Activated CD4-positive, alpha-beta T cell treated with anti-CD3 and anti-CD28 coated beads for 4 hours (primary cell): Measurements from ENCODE around the gene ERAL1.
"Not testable (repeated sequence)": the region's sequence is repeated elsewhere in the genome, so short reads cannot be mapped to it uniquely, and the experiment has no call there.

Experiments used
- DNase-seq, 2 donors: peaks; one replicate each; pipeline ENCODE4 v3.0.0-alpha.2; 2020

The ERAL1 gene

GRCh38 chr17:28879886-28880571, 25.2 kb downstream of the ERAL1 start:
- DNase-seq: no peak

- DNase-seq: no peak
These were observed 25.7 kb downstream of the ERAL1 start for GRCh38 chr17:28880572-28880945.

GRCh38 chr17:28881533-28882056, 26.8 kb downstream of the ERAL1 start:
- DNase-seq: no peak

GRCh38 chr17:28882154-28882895, 27.5 kb downstream of the ERAL1 start:
- no peak for DNase-seq

GRCh38 chr17:28883967-28884702, 29.3 kb downstream of the ERAL1 start:
- DNase-seq: no peak

- DNase-seq: no peak
These were observed 30.5 kb downstream of the ERAL1 start for GRCh38 chr17:28885363-28885762.

- no peak for DNase-seq
These were observed 31.1 kb downstream of the ERAL1 start for GRCh38 chr17:28885951-28886350.

GRCh38 chr17:28887871-28888471, 33.2 kb downstream of the ERAL1 start:
- no peak for DNase-seq

- no peak for DNase-seq
These were observed 34.0 kb downstream of the ERAL1 start for GRCh38 chr17:28888832-28889231.

GRCh38 chr17:28889996-28890395, 35.2 kb downstream of the ERAL1 start:
- DNase-seq: no peak

- no peak for DNase-seq
These were observed 36.4 kb downstream of the ERAL1 start for GRCh38 chr17:28891201-28891600.

- no peak for DNase-seq
These were observed 37.2 kb downstream of the ERAL1 start for GRCh38 chr17:28892024-28892423.

GRCh38 chr17:28893248-28894183, 38.7 kb downstream of the ERAL1 start:
- not testable (repeated sequence) for DNase-seq

GRCh38 chr17:28895794-28896447, 41.1 kb downstream of the ERAL1 start:
- no peak for DNase-seq

- no peak for DNase-seq
These were observed 41.7 kb downstream of the ERAL1 start for GRCh38 chr17:28896491-28896883.

- peak; percentile 57 to 61 for DNase-seq
These were observed 42.3 kb downstream of the ERAL1 start, which contains the start of gene FLOT2 for GRCh38 chr17:28896884-28897768. TSS of gene FLOT2 (minus strand) at chr17:28897733. CDS start at chr17:28897574, 159 bp downstream.

GRCh38 chr17:28897769-28898526, 43.1 kb downstream of the ERAL1 start:
- no peak for DNase-seq

GRCh38 chr17:28898527-28898955, 43.7 kb downstream of the ERAL1 start:
- no peak for DNase-seq

GRCh38 chr17:28899212-28899815, 44.5 kb downstream of the ERAL1 start:
- no peak for DNase-seq
